Measurements from ENCODE around the gene SPTBN1. TPM values are rescaled to one million over a fixed set of nuclear protein-coding genes. Genes with fewer than 3 reads are reported as not detected.

Gene SPTBN1
- total and polyA plus RNA-seq, 2 of the 13 experiments (the other 11 are each of a cell fraction or from before 2014, with no cell fraction given), result 123 to 299 TPM

DNA sequence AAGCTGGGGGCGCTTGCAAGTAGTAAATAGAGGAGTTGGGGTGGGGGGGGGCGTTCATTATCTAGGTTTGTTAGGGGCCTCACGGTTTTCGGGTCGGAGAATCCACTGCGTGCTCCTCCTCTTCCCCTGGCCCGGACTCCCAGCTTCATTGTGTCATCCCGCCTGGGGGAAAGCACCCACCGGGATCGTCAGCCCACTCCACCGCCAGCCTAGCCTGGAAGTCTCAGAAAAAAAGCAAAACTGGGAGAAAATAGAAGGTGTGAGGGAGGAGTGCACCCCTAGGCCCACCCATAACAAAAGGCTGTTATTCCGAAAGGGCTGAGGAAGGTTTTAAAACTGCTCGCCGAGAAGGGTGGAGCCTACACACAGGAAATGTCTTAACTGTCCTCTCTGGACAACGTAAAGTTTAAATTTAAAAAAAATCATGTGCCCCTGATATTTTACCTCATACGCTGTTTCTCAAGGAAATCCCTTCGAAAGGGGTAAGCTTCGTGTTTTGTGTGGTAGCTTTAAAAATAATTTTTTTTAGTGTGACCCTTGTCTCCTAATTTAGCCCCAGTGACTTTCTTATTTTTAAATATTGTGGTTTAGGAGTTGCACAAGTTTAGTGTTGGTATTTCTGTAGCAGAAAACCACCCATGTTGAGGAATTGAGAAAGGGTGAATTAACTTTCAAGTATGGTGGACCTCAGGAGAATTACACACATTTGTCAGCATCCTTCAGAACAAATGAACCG, 104.2 kb downstream of the SPTBN1 start (continued):
- TF ChIP-seq, protein P1, sequence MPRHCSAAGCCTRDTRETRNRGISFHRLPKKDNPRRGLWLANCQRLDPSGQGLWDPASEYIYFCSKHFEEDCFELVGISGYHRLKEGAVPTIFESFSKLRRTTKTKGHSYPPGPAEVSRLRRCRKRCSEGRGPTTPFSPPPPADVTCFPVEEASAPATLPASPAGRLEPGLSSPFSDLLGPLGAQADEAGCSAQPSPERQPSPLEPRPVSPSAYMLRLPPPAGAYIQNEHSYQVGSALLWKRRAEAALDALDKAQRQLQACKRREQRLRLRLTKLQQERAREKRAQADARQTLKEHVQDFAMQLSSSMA (CRISPR knock-in tag; IDR thresholded peaks at IDR 0.05), result no peak
- TF ChIP-seq ZNF512 (CRISPR knock-in tag; IDR thresholded peaks at IDR 0.05) (no peak), REST (IDR thresholded peaks at IDR 0.05; ENCODE audit: borderline replicate concordance in 1 of 2, low read depth in 1 of 2, low read length in 2 of 2) (no peak; a peak in 1 of 4 replicates), XRCC5 (optimal IDR thresholded peaks at IDR 0.05; ENCODE audit: low read length) (no peak), DNMT3B (CRISPR knock-in tag; conservative IDR thresholded peaks at IDR 0.05) (0 out of 2 replicates have a peak, but pooled peaks have one; percentile 3), ZKSCAN1 (IDR thresholded peaks at IDR 0.05; ENCODE audit: low read length) (no peak), CHCHD3 (CRISPR knock-in tag; IDR thresholded peaks at IDR 0.05) (no peak), ZSCAN29 (CRISPR knock-in tag; conservative IDR thresholded peaks at IDR 0.05) (no peak), ZNF724P (CRISPR knock-in tag; IDR thresholded peaks at IDR 0.05; ENCODE audit: borderline replicate concordance) (no peak), HNRNPH1 (optimal IDR thresholded peaks at IDR 0.05; ENCODE audit: low read depth, low read length) (no peak), ZNF547 (CRISPR knock-in tag; IDR thresholded peaks at IDR 0.05) (no peak), ZNF816 (CRISPR knock-in tag; IDR thresholded peaks at IDR 0.05; ENCODE audit: borderline replicate concordance) (no peak), EEA1 (CRISPR knock-in tag; IDR thresholded peaks at IDR 0.05; ENCODE audit: borderline replicate concordance) (no peak), SIN3A (IDR thresholded peaks at IDR 0.05; ENCODE audit: borderline replicate concordance, low read depth, low read length) (peak; percentile 34; the same call in 1 of the 2 replicates), ZNF598 (CRISPR knock-in tag; IDR thresholded peaks at IDR 0.05; ENCODE audit: borderline replicate concordance) (no peak), ZNF710 (CRISPR knock-in tag; IDR thresholded peaks at IDR 0.05; ENCODE audit: borderline replicate concordance) (no peak), ZUFSP (CRISPR knock-in tag; IDR thresholded peaks at IDR 0.05; ENCODE audit: borderline replicate concordance) (no peak), ZNF235 (CRISPR knock-in tag; IDR thresholded peaks at IDR 0.05; ENCODE audit: borderline replicate concordance) (0 out of 2 replicates have a peak, but pooled peaks have one; percentile 34)
